Activated naive CD8-positive, alpha-beta T cell treated with anti-CD3 and anti-CD28 coated beads, Interleukin-2, amount 10 ng/mL, durations not matched to agents 7 days and 5 days (primary cell): ENCODE measurements around the gene TSN. TPM values are rescaled to one million over a fixed set of nuclear protein-coding genes. Genes with fewer than 3 reads are reported as not detected.
A peak's percentile ranks its signal among the peaks of the same experiment; 100 is the strongest.
"Not testable (repeated sequence)": the region's sequence is repeated elsewhere in the genome, so short reads cannot be mapped to it uniquely, and the experiment has no call there.

ENCODE experiments used
- ATAC-seq: fragments of 150-1000 bp; cut with Tn5 transposase; one replicate; pipeline ENCODE4 v1.10.0; 2021; ENCODE audit warnings: low read depth, moderate library complexity
- POLR2A ChIA-PET: fragments of 350-600 bp; sonication (Branson Sonifier 250); formaldehyde crosslinking; loops from one replicate; lab custom pipeline; 2021; ENCODE audit warnings: antibody characterized with exemption; lab: Charles Lee
- DNase-seq: peaks from one replicate; pipeline ENCODE4 v3.0.0; 2021
- H3K27ac Mint-ChIP-seq: one replicate; pipeline ENCODE4 v1.8.0; 2022; ENCODE audit warnings: mild to moderate bottlenecking, mixed read lengths
- H3K27me3 Mint-ChIP-seq: one replicate; pipeline ENCODE4 v1.8.0; 2022; ENCODE audit warnings: mild to moderate bottlenecking, moderate library complexity, mixed read lengths
- H3K36me3 Mint-ChIP-seq: one replicate; pipeline ENCODE4 v1.8.0; 2021; ENCODE audit warnings: mild to moderate bottlenecking, mixed read lengths
- H3K4me1 Mint-ChIP-seq: one replicate; pipeline ENCODE4 v1.8.0; 2021; ENCODE audit warnings: mixed read lengths
- H3K4me3 Mint-ChIP-seq: one replicate; pipeline ENCODE4 v1.8.0; 2022; ENCODE audit warnings: mild to moderate bottlenecking, moderate library complexity, mixed read lengths
- H3K9me3 Mint-ChIP-seq: one replicate; pipeline ENCODE4 v1.8.0; 2021; ENCODE audit warnings: mixed read lengths
- total RNA-seq, 2 experiments: library from RNA; stranded (reverse); gene quantifications; one replicate each; pipeline ENCODE4 v1.2.3, GENCODE V29; 2021

Gene TSN
- total RNA-seq, 2 experiments from 2014 or later = 50.0 to 51.5 TPM

GRCh38 chr2:121727332-121727731 lies 28.1 kb upstream of the TSN start:
- no peak overlapping the region for H3K27ac Mint-ChIP-seq
- POLR2A ChIA-PET = interaction anchor here (1.2 kb wide), 1 partner anchor 197 kb away, joined by 3 read pairs; the partner anchor contains the start of gene RNU4ATAC
- H3K36me3 Mint-ChIP-seq = peaks cover 36% of the 10 kb centered on the region
- DNase-seq (no peak), ATAC-seq (no peak)
- peaks cover 10% of the 10 kb centered on the region for H3K4me1 Mint-ChIP-seq
- no peaks in the 10 kb centered on the region for H3K27me3 Mint-ChIP-seq
- no peak overlapping the region for H3K4me3 Mint-ChIP-seq
- no peaks in the 10 kb centered on the region for H3K9me3 Mint-ChIP-seq

- Mint-ChIP-seq H3K36me3 (peaks cover 38% of the 10 kb centered on the region), H3K27me3 (no peaks in the 10 kb centered on the region), H3K4me1 (peaks cover 8% of the 10 kb centered on the region), H3K27ac (no peak overlapping the region), H3K4me3 (no peak overlapping the region), H3K9me3 (no peaks in the 10 kb centered on the region)
- DNase-seq (no peak), ATAC-seq (no peak)
- POLR2A ChIA-PET = interaction anchor here (1.2 kb wide), 1 partner anchor 197 kb away, joined by 3 read pairs; the partner anchor contains the start of gene RNU4ATAC
These were observed 27.5 kb upstream of the TSN start for GRCh38 chr2:121727950-121728349.

- Mint-ChIP-seq H3K27ac (peak overlapping the region; percentile 68), H3K9me3 (no peaks in the 10 kb centered on the region), H3K4me3 (no peak overlapping the region), H3K4me1 (peaks cover 20% of the 10 kb centered on the region), H3K36me3 (peaks cover 38% of the 10 kb centered on the region), H3K27me3 (no peaks in the 10 kb centered on the region)
- no peak for DNase-seq
- no peak for ATAC-seq
- POLR2A ChIA-PET = no interaction called here
These were observed 24.1 kb upstream of the TSN start for GRCh38 chr2:121731366-121731765.

- Mint-ChIP-seq H3K36me3 (peaks cover 29% of the 10 kb centered on the region), H3K4me1 (peaks cover 36% of the 10 kb centered on the region)
- POLR2A ChIA-PET = interaction anchor here (2.7 to 5.3 kb wide), 2 partner anchors 22 to 203 kb away, joined by 18 to 57 read pairs; partner anchors contain the start of genes RNU4ATAC and TSN
- H3K4me3 Mint-ChIP-seq, H3K27ac Mint-ChIP-seq, H3K27me3 Mint-ChIP-seq, ATAC-seq, DNase-seq, H3K9me3 Mint-ChIP-seq: not testable (repeated sequence)
These were observed 20.9 kb upstream of the TSN start for GRCh38 chr2:121734544-121734943.

GRCh38 chr2:121735518-121736074 lies 19.9 kb upstream of the TSN start:
- Mint-ChIP-seq H3K27me3 (no peaks in the 10 kb centered on the region), H3K36me3 (peaks cover 21% of the 10 kb centered on the region), H3K27ac (peak overlapping the region; percentile 97), H3K4me3 (peak overlapping the region; percentile 93), H3K4me1 (peaks cover 36% of the 10 kb centered on the region), H3K9me3 (no peaks in the 10 kb centered on the region)
- POLR2A ChIA-PET = interaction anchor here (1.4 to 5.3 kb wide), 6 partner anchors 17 to 204 kb away, joined by 5 to 57 read pairs (median 19); partner anchors contain the start of genes CLASP1, RNU4ATAC and TSN
- ATAC-seq = no peak
- DNase-seq = no peak

- Mint-ChIP-seq H3K27ac (peak overlapping the region; percentile 97), H3K36me3 (peaks cover 16% of the 10 kb centered on the region), H3K4me1 (peaks cover 38% of the 10 kb centered on the region), H3K9me3 (no peaks in the 10 kb centered on the region), H3K4me3 (peak overlapping the region; percentile 93), H3K27me3 (peaks cover 3% of the 10 kb centered on the region)
- POLR2A ChIA-PET = interaction anchor here (0.9 to 5.3 kb wide), 8 partner anchors 18 to 205 kb away, joined by 3 to 57 read pairs (median 12); partner anchors contain the start of genes CLASP1, RNU4ATAC and TSN
- no peak for ATAC-seq
- no peak for DNase-seq
These were observed 19.4 kb upstream of the TSN start for GRCh38 chr2:121736140-121736461.

- peak within 1 kb of the TSS; percentile 93 for H3K4me3 Mint-ChIP-seq
- H3K27ac Mint-ChIP-seq = peak within 1 kb of the TSS; percentile 97
- H3K36me3 Mint-ChIP-seq = peaks cover 11% of the 10 kb centered on the region
- H3K9me3 Mint-ChIP-seq = no peaks in the 10 kb centered on the region
- peaks cover 33% of the 10 kb centered on the region for H3K4me1 Mint-ChIP-seq
- H3K27me3 Mint-ChIP-seq = peaks cover 3% of the 10 kb centered on the region
- DNase-seq (peak; percentile 100), ATAC-seq (peak; percentile 86)
- POLR2A ChIA-PET = interaction anchor here (0.6 to 5.3 kb wide), 11 partner anchors 11 to 206 kb away, joined by 3 to 57 read pairs (median 5); partner anchors contain the start of genes CLASP1, RNU4ATAC and TSN
These were observed 18.8 kb upstream of the TSN start, which contains the start of gene NIFK for GRCh38 chr2:121736462-121737336. TSS of gene NIFK (minus strand) at chr2:121736875. CDS start at chr2:121736850, 25 bp downstream.

GRCh38 chr2:121740973-121741372 lies 14.5 kb upstream of the TSN start:
- Mint-ChIP-seq H3K9me3 (no peaks in the 10 kb centered on the region), H3K4me1 (peaks cover 19% of the 10 kb centered on the region), H3K36me3 (no peaks in the 10 kb centered on the region), H3K4me3 (no peak overlapping the region), H3K27me3 (peaks cover 6% of the 10 kb centered on the region), H3K27ac (no peak overlapping the region)
- no peak for ATAC-seq
- DNase-seq = no peak
- POLR2A ChIA-PET = no interaction called here

GRCh38 chr2:121741450-121741849 lies 14.0 kb upstream of the TSN start:
- ATAC-seq = no peak
- DNase-seq = no peak
- Mint-ChIP-seq H3K36me3 (no peaks in the 10 kb centered on the region), H3K27ac (no peak overlapping the region), H3K4me3 (no peak overlapping the region), H3K27me3 (peaks cover 6% of the 10 kb centered on the region), H3K9me3 (no peaks in the 10 kb centered on the region), H3K4me1 (peaks cover 18% of the 10 kb centered on the region)
- POLR2A ChIA-PET = no interaction called here

- DNase-seq = no peak
These were observed 9.3 kb upstream of the TSN start for GRCh38 chr2:121746071-121746578.

GRCh38 chr2:121748202-121748601 lies 7.2 kb upstream of the TSN start:
- no peak overlapping the region for H3K27ac Mint-ChIP-seq
- DNase-seq = no peak
- no peak overlapping the region for H3K4me3 Mint-ChIP-seq
- POLR2A ChIA-PET = interaction anchor here (1.0 kb wide), 1 partner anchor 11 kb away, joined by 3 read pairs; no protein-coding TSS in a partner anchor
- peak; percentile 63 for ATAC-seq
- H3K36me3 Mint-ChIP-seq = no peaks in the 10 kb centered on the region
- H3K27me3 Mint-ChIP-seq = peaks cover 2% of the 10 kb centered on the region
- no peaks in the 10 kb centered on the region for H3K4me1 Mint-ChIP-seq
- no peaks in the 10 kb centered on the region for H3K9me3 Mint-ChIP-seq

More at GRCh38 chr2:121746071-121746578, 9.3 kb upstream of the TSN start:
- POLR2A ChIA-PET = no interaction called here
- Mint-ChIP-seq H3K4me3 (no peak overlapping the region), H3K9me3 (no peaks in the 10 kb centered on the region), H3K36me3 (no peaks in the 10 kb centered on the region), H3K27me3 (peaks cover 4% of the 10 kb centered on the region), H3K27ac (no peak overlapping the region), H3K4me1 (no peaks in the 10 kb centered on the region)
- no peak for ATAC-seq

GRCh38 chr2:121754851-121755236 lies 607 bp upstream of the TSN start:
- H3K27ac Mint-ChIP-seq = peak overlapping the region; percentile 92
- peaks cover 22% of the 10 kb centered on the region for H3K4me1 Mint-ChIP-seq
- DNase-seq (no peak), ATAC-seq (no peak)
- H3K9me3 Mint-ChIP-seq = no peaks in the 10 kb centered on the region
- POLR2A ChIA-PET = interaction anchor here (1.7 to 2.5 kb wide), 2 partner anchors 19 to 224 kb away, joined by 12 to 18 read pairs; partner anchors contain the start of genes NIFK and RNU4ATAC
- H3K27me3 Mint-ChIP-seq = no peaks in the 10 kb centered on the region
- peaks cover 4% of the 10 kb centered on the region for H3K36me3 Mint-ChIP-seq
- H3K4me3 Mint-ChIP-seq = peak overlapping the region; percentile 100

- Mint-ChIP-seq H3K36me3 (peaks cover 18% of the 10 kb centered on the region), H3K4me1 (peaks cover 2% of the 10 kb centered on the region), H3K27ac (no peak overlapping the region), H3K27me3 (no peaks in the 10 kb centered on the region), H3K4me3 (no peak overlapping the region), H3K9me3 (no peaks in the 10 kb centered on the region)
- POLR2A ChIA-PET = no interaction called here
- no peak for ATAC-seq
- DNase-seq = no peak
These were observed 9.3 kb downstream of the TSN start for GRCh38 chr2:121764681-121765228.
